Loucy (cell line): ENCODE results near the gene TTC21A.

Experiments used
- EZH2phosphoT487 ChIP-seq: fragments of 200-600 bp; IDR thresholded peaks from 2 replicates; pipeline ENCODE4 v1.6.1; 2018; ENCODE audit warnings: antibody characterized with exemption, mild to moderate bottlenecking, moderate library complexity, borderline replicate concordance
- TF ChIP-seq, protein P1 (sequence below): fragments of 200-600 bp; sonication (generic); conservative IDR thresholded peaks from 2 replicates; pipeline ENCODE4 v1.5.1; 2014; ENCODE audit warnings: mild to moderate bottlenecking, antibody characterized with exemption, low read length

DNA sequence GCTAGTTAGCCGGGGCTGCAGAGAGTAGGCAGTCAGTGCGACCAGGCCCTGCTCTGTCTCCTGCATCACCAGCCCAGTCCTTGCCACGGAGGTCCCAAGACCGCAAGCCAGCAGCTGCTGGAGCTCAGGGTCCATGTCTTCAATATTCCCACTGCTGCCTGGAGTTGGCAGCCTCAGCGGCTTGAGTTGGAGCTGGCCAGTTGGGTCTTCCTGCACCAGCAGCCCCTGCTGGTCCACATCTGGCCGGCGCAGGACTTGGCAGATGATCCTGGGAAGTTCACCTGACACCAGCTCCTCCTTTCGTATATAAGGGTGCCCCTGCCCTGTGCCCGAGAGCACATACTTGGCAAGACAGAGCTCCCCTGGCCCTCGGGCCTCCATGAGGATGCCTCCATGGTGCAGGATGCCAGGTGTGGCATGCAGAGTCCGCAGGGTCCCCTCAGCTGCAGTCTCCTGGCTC is 79.2 kb downstream of the TTC21A start:
- TF ChIP-seq, protein P1, sequence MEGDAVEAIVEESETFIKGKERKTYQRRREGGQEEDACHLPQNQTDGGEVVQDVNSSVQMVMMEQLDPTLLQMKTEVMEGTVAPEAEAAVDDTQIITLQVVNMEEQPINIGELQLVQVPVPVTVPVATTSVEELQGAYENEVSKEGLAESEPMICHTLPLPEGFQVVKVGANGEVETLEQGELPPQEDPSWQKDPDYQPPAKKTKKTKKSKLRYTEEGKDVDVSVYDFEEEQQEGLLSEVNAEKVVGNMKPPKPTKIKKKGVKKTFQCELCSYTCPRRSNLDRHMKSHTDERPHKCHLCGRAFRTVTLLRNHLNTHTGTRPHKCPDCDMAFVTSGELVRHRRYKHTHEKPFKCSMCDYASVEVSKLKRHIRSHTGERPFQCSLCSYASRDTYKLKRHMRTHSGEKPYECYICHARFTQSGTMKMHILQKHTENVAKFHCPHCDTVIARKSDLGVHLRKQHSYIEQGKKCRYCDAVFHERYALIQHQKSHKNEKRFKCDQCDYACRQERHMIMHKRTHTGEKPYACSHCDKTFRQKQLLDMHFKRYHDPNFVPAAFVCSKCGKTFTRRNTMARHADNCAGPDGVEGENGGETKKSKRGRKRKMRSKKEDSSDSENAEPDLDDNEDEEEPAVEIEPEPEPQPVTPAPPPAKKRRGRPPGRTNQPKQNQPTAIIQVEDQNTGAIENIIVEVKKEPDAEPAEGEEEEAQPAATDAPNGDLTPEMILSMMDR, result no peak
- no peak for TF ChIP-seq EZH2phosphoT487
